ENCODE results near the gene BCAP31.
"Not testable (repeated sequence)": the region's sequence is repeated elsewhere in the genome, so short reads cannot be mapped to it uniquely, and the experiment has no call there.

Gene BCAP31

GRCh38 chrX:153707406-153707805, 16.8 kb downstream of the BCAP31 start:
- no peak for DNase-seq

GRCh38 chrX:153706799-153707198, 17.4 kb downstream of the BCAP31 start:
- DNase-seq, result no peak

GRCh38 chrX:153705403-153706060, 18.7 kb downstream of the BCAP31 start:
- DNase-seq, result not testable (repeated sequence)

- DNase-seq, result not testable (repeated sequence)
Measured at GRCh38 chrX:153704631-153705402, 19.4 kb downstream of the BCAP31 start.

- no peak for DNase-seq
Measured at GRCh38 chrX:153704021-153704526, 20.1 kb downstream of the BCAP31 start.

GRCh38 chrX:153703036-153703370, 21.2 kb downstream of the BCAP31 start:
- DNase-seq, result no peak

GRCh38 chrX:153702336-153703035, 21.7 kb downstream of the BCAP31 start:
- no peak for DNase-seq

- no peak for DNase-seq
Measured at GRCh38 chrX:153701706-153702105, 22.5 kb downstream of the BCAP31 start.

GRCh38 chrX:153700967-153701366, 23.2 kb downstream of the BCAP31 start:
- no peak for DNase-seq

- no peak for DNase-seq
Measured at GRCh38 chrX:153700376-153700945, 23.7 kb downstream of the BCAP31 start.

- DNase-seq, result not testable (repeated sequence)
Measured at GRCh38 chrX:153699784-153700371, 24.3 kb downstream of the BCAP31 start.

- not testable (repeated sequence) for DNase-seq
Measured at GRCh38 chrX:153699210-153699783, 24.9 kb downstream of the BCAP31 start.

- no peak for DNase-seq
Measured at GRCh38 chrX:153697924-153698865, 26.0 kb downstream of the BCAP31 start.

GRCh38 chrX:153696986-153697722, 27.0 kb downstream of the BCAP31 start:
- not testable (repeated sequence) for DNase-seq

GRCh38 chrX:153696538-153696937, 27.6 kb downstream of the BCAP31 start:
- not testable (repeated sequence) for DNase-seq

- no peak for DNase-seq
Measured at GRCh38 chrX:153696100-153696499, 28.1 kb downstream of the BCAP31 start.

GRCh38 chrX:153694687-153695270, 29.4 kb downstream of the BCAP31 start:
- no peak for DNase-seq

GRCh38 chrX:153694256-153694655, 29.9 kb downstream of the BCAP31 start:
- DNase-seq, result not testable (repeated sequence)

GRCh38 chrX:153693216-153694086, 30.7 kb downstream of the BCAP31 start:
- no peak for DNase-seq

Measured in fibroblast of skin of right quadriceps (primary cell).